Activated CD8-positive, alpha-beta memory T cell treated with anti-CD3 and anti-CD28 coated beads, Interleukin-2, amount 50 U/mL, for 24 hours (primary cell): Measurements from ENCODE around the gene TRIM4.
"Not testable (repeated sequence)": the region's sequence is repeated elsewhere in the genome, so short reads cannot be mapped to it uniquely, and the experiment has no call there.

ENCODE experiments used
- DNase-seq: peaks from one replicate; pipeline ENCODE4 v3.0.0-alpha.2; 2020; ENCODE audit errors: extremely low read depth

Gene TRIM4

DNA sequence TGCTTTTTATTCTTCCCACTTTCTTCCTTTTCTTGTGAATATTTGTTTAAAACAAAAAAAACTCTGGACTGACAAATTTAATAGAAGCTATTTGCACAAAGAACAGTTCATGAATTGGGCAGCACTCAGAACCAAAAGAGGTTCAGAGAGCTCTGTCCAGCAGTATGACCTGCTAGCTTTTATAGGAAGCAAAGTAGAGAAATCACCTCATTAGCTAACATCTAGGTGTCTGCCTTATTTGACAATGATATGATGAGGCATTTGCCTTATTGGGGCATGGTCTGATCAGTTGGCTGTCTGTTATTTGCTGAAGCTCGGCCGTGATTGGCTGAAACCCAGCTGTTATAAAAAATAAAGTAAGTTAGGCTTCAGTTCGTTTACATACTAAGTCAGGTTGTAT lies 819 bp upstream of the TRIM4 start:
- no peak for DNase-seq

DNA sequence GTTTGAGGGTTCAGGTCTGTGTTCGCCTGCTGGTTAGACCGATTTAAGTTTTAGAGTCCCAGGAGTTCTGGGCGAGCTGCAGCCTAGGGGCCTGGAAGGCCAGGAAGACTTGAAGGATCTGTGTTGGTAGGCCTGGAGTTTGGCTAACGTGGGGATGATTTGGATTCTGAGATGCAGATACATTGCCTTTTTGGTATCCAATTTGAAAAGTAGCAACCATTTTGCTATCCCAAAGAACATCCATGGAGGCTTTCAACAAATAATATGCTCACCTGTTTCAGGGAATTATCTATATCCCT lies 433 bp upstream of the TRIM4 start:
- DNase-seq: no peak

GRCh38 chr7:99910976-99911375 lies 8.4 kb downstream of the TRIM4 start:
- DNase-seq: no peak

GRCh38 chr7:99901581-99901980 lies 17.7 kb downstream of the TRIM4 start:
- no peak for DNase-seq

DNA sequence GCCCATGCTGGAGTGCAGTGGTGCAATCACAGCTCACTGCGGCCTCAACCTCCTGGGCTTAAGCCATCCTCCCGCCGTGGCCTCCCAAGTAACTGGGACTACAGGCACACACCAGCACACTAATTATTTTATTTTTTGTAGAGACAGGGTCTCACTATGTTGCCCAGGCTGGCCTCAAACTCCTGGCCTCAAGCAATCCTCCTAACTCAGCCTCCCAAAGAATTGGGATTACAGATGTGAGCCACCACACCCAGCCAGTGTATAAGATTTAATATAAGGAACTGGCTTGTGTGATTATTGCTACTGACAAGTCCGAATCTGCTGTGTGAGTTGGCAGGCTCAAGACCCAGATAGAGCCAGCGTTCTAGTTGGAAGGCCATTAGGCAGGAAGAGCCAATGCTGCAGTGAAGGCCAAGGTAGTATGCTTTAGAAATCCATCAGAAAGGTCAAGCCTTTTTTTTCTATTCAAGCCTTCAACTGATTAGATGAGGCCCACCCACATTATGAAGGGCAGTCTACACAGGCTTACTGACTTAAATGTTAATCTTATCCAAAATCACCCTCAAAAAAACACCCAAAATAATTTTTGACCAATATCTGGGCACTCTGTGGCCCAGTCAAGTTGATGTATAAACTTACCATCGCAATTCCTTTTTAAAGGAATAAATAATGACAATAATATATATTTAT lies 19.4 kb downstream of the TRIM4 start:
- DNase-seq: no peak

DNA sequence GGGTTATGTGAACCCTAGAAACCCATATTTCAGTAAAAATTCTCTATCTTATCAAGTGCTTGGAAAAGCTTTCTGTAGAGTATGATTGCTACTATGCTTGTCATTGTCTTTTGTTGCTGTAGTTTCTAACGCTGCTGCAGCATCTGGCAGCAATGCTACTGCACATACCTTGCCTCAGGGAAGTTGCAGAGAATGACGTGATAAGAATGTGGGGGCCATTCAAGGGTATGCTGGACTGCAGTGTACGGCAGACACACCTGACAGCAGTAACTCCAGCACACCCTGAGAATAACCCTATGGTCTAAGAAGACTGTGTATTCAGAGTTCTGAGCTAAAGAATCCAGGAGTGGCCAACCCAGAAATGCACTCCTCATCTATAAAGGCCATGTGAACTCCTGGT lies 20.5 kb downstream of the TRIM4 start:
- DNase-seq: no peak

DNA sequence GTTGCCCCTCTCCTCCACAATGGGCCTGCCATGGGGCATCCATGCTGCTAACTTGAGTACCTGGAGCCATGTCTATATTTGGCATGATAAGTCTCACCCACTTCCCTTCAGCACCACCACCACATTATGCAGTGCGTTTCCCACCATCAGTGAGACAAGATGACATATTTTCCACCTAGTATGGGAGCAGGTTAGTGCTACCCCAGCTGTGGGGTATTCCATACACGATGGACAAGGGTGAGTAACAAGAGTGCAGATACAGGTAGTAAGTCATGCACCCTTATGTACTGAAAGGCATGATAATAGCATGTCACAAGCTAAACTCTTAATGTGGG lies 21.3 kb downstream of the TRIM4 start:
- no peak for DNase-seq

DNA sequence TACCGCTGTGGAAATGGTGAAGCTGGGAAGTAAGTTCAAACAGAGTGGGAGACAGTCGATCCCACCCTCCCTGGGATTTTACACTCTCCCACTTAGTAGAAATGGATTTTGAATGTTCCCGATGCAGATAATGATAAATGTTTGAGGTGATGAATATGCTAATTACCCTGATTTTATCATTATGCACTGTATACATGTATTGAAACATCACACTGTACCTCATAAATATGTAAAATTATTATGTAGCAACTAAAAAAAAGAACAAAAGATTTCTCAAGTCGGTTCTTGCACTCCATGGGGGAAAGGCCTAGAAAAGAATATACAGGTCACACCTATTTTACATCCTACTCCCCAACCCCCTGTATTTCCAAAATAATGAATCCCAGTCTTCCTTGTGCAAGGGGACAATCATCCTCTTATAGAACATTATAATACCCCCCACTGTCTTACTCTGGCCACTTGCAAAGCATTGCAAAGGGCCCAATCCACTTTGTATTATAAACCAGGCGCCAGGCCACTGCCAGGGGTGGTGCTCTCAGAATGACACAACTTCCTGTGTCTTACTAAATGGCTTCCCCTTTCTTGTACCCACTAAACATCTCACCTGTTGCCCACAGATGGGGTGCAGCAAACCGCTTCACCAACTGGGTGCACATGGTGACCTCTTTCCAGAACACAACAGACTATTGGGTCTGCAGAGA lies 21.9 kb downstream of the TRIM4 start:
- DNase-seq: no peak

- no peak for DNase-seq
These were observed 24.6 kb downstream of the TRIM4 start for GRCh38 chr7:99894738-99895137.

- no peak for DNase-seq
These were observed 26.1 kb downstream of the TRIM4 start for GRCh38 chr7:99893280-99893679.

DNA sequence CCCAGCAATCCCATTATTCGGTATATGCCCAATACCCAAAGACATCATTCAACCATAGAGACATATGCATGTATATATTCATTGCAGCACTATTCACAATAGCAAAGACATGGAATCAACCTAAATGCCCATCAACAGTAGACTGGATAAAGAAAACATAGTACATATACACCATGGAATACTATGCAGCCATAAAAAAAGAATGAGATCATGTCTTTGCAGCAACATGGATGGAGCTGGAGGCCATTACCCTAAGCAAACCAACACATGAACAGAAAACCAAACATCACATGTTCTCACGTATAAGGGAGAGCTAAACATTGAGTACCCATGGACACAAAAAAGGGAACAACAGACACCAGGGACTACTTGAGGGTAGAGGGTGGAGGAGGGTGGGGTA lies 29.0 kb downstream of the TRIM4 start:
- not testable (repeated sequence) for DNase-seq

DNA sequence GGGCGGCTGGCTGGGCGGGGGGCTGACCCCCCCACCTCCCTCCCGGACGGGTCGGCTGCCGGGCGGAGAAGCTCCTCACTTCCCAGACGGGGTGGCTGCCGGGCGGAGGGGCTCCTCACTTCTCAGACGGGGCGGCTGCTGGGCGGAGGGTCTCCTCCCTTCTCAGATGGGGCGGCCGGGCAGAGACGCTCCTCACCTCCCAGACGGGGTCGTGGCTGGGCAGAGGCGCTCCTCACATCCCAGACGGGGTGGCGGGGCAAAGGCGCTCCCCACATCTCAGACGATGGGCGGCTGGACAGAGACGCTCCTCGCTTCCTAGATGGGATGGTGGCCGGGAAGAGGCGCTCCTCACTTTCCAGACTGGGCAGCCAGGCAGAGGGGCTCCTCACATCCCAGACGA lies 31.0 kb downstream of the TRIM4 start:
- DNase-seq: not testable (repeated sequence)

DNA sequence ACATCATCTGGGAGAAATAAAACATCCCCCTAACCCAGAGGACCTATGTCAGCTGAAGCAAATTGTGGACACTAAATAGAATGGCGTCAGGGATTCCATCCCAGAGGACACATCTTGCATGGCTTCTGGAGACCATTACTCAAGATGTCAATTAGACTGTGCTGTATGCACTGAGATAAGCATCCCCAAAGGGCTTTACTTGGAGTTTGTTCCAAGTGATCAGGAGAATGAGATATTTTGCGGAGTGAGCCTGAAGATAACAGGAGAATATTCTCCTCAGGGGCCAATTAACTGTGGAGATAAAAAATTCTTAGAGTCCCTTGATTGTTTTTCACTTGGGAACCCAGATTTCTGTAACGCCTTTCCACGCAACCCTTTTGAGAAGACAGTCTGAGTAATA lies 38.0 kb downstream of the TRIM4 start:
- DNase-seq: no peak

DNA sequence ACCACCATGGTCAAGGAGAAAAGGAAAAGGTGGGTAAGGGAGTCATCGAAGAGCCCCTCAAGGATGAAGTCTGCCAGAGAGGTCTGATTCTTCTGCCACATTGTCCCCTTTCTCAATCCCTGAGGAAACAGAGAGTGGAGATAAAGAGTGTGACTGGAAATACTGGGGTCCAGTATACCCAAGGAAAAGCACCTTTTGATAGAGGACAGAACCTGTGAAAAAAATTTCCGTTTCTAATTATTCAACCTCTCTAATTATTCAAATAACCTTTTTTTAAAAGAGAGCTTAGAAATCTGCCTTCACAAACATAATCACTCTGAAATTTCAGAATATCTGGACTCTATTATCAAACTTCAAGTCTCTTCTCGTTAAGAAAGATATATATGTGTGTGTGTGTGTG lies 42.4 kb downstream of the TRIM4 start, which contains the start of gene OR2AE1:
Gene OR2AE1, minus strand, starts transcription at position 101 of the 400 bp plus-strand sequence. Its CDS starts 0 bp downstream, at position 101.
- no peak for DNase-seq

DNA sequence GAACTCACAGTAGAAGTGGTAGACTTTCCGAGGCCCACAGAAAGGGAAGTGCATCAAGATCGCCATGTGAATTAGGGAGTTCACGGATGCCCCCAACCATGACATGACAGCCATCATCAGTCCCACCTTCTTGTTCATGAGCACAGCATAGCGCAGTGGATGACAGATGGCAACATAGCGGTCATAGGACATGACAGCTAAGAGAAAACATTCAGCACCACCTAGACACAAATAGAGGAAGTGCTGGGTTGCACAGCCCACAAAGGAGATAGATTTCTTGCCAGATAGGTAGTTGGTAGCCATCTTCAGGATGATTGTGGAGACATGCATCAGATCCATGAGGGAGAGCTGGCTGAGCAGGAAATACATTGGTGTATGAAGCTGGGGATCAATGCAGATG lies 42.8 kb downstream of the TRIM4 start:
- no peak for DNase-seq

DNA sequence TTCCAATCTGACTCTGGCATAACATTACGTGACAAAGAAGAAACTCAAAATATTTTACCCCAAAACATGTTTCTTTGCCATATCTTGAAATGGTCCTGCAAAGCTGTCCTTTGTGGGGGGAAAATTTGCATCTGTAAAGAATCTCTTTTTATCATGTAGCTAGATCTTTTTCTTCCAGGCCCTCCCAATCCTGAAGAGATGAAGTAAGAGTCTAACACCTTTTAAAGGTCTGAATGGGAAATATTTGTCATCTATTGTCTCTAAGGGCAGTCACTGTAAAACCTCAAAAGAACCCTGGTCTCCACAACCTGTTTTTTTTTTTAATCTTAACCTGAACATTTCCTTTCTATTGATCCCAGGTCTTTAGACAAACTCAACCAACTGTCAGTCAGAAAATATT lies 51.1 kb downstream of the TRIM4 start:
- no peak for DNase-seq

- DNase-seq: not testable (repeated sequence)
These were observed 51.9 kb downstream of the TRIM4 start for GRCh38 chr7:99867477-99867876.

DNA sequence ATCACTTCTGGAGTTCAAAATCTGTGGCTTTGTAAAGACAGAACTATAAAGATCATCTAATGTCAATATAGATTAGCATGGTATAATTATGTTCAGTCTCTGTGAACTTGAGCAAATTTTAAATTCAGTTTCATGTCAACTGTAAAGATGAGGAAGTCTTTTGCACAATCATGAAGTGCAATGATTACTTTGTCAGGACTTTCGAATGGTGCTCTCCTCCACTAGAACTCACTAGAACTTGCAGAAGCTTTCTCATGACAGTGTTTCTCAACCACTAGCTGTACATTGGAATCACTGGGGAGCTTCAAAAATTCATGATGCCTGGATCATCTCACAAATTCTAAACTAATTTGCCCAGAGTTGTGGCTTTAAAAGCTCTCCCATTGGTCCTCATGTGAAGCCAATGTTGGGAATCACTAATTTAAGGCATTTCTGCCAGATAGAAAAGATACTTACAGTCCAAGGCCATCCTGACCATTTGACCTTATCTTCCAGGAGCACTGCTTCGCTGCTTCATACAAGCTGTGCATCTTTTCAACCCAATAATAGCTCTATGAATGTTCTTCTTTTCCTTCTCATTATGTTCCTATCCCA lies 55.4 kb downstream of the TRIM4 start:
- no peak for DNase-seq

GRCh38 chr7:99860281-99861127 lies 58.8 kb downstream of the TRIM4 start:
- DNase-seq: no peak

DNA sequence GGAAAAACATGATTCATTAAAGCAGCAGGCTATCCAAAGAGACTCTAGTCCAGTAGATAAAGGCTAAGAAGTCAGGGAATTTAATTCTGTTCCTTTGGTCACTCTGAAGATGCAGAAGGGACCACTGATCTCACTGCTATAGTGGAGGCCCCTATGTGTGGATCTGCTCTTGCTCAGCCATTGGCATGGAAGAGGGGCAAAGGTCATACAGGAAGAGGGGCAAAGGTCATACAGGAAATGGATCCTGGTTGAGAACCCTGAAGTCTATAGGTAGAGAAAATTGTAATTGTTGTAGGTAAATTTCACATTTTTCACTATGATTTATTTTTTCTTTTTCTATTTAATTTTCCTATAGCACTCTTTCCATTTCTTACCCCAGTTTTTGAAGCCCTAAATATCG lies 64.1 kb downstream of the TRIM4 start:
- DNase-seq: no peak

DNA sequence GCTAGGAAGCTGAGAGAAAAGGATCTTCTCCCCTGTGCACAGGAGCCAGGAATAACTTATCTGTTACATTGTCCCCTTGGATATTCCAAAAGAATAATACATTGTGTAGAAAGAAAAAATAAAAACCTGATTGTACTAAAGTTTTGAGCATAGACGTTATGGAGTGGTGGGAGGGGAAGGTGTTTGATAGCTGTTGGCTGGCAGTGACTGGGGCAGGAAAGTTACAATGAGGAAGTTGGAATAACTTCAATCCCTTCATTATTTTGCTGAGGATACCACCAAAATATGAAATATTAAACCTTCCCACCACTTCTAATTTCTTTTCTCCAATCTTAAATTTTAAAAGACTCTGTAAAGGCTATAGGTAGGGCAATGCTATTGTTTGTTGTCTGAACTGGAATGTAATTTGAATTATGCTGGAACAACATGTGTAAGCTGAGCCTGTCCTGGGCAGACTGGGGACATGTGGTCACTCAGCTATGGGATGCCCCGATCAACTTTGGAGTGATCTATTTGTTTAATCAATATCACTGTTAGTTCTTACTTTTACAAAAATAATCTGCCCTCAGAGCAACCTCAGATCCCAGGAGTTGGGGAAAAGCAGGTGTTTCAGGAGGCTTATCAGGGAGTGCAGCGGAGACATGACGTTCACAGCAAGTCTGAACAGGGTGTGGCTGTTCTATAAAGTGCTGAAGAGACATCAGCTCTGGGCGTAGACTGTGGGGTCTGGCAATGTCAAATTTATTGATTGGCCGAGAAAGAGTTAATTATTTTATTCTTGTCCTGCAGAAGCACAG lies 70.7 kb downstream of the TRIM4 start:
- no peak for DNase-seq

DNA sequence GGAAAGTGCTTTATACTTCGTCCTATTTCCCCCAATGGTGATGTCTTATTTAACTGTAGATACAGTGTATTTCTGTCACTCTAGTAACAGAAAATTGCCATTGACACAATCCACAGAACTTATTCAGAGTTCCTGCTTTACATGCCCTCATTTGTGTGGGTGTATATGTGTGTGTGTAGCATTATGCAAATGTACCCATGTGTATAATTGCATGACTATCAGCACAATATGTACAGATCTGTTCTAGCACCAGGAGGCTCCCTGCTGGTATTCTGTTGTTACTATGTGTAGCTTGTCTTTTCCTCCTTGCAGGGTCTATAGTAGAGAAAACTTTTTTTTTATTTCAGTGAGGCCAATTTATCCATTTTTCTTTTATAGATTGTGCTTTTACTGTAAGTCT lies 75.0 kb downstream of the TRIM4 start:
- DNase-seq: no peak
